Mesenchymal stem cell (in vitro differentiated cells and primary cell): ENCODE results near the gene ACTN4.
A peak's percentile ranks its signal among the peaks of the same experiment; 100 is the strongest.

ENCODE experiments used
- DNase-seq: peaks from one replicate; pipeline ENCODE4 v3.0.0-alpha.2; 2013
- H2AFZ ChIP-seq: one replicate; pipeline ENCODE4 v1.6.1; 2013; ENCODE audit warnings: low read depth, mild to moderate bottlenecking, control low read depth, inconsistent platforms, low read length, moderate library complexity
- H2AK5ac ChIP-seq: 2 replicates; pipeline ENCODE4 v1.6.1; 2013; ENCODE audit warnings: low read length, moderate library complexity, mild to moderate bottlenecking, inconsistent platforms; ENCODE audit not compliant: severe bottlenecking
- H2BK120ac ChIP-seq: one replicate; pipeline ENCODE4 v1.6.1; 2013; ENCODE audit warnings: low read depth, mild to moderate bottlenecking, inconsistent platforms, low read length, moderate library complexity
- H2BK12ac ChIP-seq, 2 experiments: one replicate each; pipeline ENCODE4 v1.6.1; 2013; ENCODE audit warnings: inconsistent platforms in 2 of 2, low read length in 2 of 2, mild to moderate bottlenecking in 2 of 2, moderate library complexity in 2 of 2, control low read depth in 1 of 2
- H2BK15ac ChIP-seq: one replicate; pipeline ENCODE4 v1.6.1; 2013; ENCODE audit warnings: mild to moderate bottlenecking, low read depth, inconsistent platforms; ENCODE audit not compliant: poor library complexity, severe bottlenecking
- H2BK5ac ChIP-seq: 2 replicates; pipeline ENCODE4 v1.6.1; 2013; ENCODE audit warnings: low read depth, mild to moderate bottlenecking, low read length, control low read depth, inconsistent platforms; ENCODE audit not compliant: poor library complexity, severe bottlenecking
- H3K14ac ChIP-seq, 2 experiments: one replicate each; pipeline ENCODE4 v1.6.1; 2013; ENCODE audit warnings: inconsistent platforms in 2 of 2, low read length in 2 of 2, control low read depth in 1 of 2, mild to moderate bottlenecking in 1 of 2, moderate library complexity in 1 of 2
- H3K18ac ChIP-seq, 2 experiments: one replicate each; pipeline ENCODE4 v1.6.1; 2013; ENCODE audit warnings: inconsistent platforms in 2 of 2, low read length in 2 of 2, control low read depth in 1 of 2, low read depth in 1 of 2, mild to moderate bottlenecking in 1 of 2
- H3K23ac ChIP-seq, 2 experiments: one replicate each; pipeline ENCODE4 v1.6.1; 2013; ENCODE audit warnings: inconsistent platforms in 2 of 2, low read length in 2 of 2, mild to moderate bottlenecking in 2 of 2, moderate library complexity in 2 of 2, control low read depth in 1 of 2
- H3K27ac ChIP-seq: 2 replicates; pipeline ENCODE4 v1.5.1; 2013; ENCODE audit warnings: mild to moderate bottlenecking, moderate library complexity, low read length, control low read depth, inconsistent platforms; ENCODE audit not compliant: poor library complexity, severe bottlenecking
- H3K27me3 ChIP-seq, 2 experiments: 2 replicates each; pipeline versions ENCODE4 v1.6.1 to v1.7.0; 2013; ENCODE audit warnings: low read length in 2 of 2, mild to moderate bottlenecking in 2 of 2, moderate library complexity in 2 of 2, control low read depth in 1 of 2, inconsistent platforms in 1 of 2; ENCODE audit not compliant: control insufficient read depth in 1 of 2, insufficient read depth in 1 of 2
- H3K36me3 ChIP-seq, 2 experiments: 2 replicates each; pipeline versions ENCODE4 v1.6.1 to v1.7.0; 2013; ENCODE audit warnings: low read length in 2 of 2, control low read depth in 1 of 2, inconsistent platforms in 1 of 2, low read depth in 1 of 2, mild to moderate bottlenecking in 1 of 2; ENCODE audit not compliant: insufficient read depth in 2 of 2, control insufficient read depth in 1 of 2
- H3K4ac ChIP-seq, 2 experiments: one replicate each; pipeline ENCODE4 v1.6.1; 2013; ENCODE audit warnings: inconsistent platforms in 2 of 2, low read length in 2 of 2, mild to moderate bottlenecking in 2 of 2, moderate library complexity in 2 of 2, control low read depth in 1 of 2, low read depth in 1 of 2
- H3K4me1 ChIP-seq: 2 replicates; pipeline ENCODE4 v1.6.1; 2013; ENCODE audit warnings: low read depth, low read length, control low read depth; ENCODE audit not compliant: control insufficient read depth, insufficient read depth
- H3K4me2 ChIP-seq: 2 replicates; pipeline ENCODE4 v1.6.1; 2013; ENCODE audit warnings: low read length, mild to moderate bottlenecking, inconsistent platforms; ENCODE audit not compliant: poor library complexity, severe bottlenecking
- H3K4me3 ChIP-seq, 2 experiments: 2 replicates each; pipeline versions ENCODE4 v1.5.1 to v1.7.0; 2013; ENCODE audit warnings: low read length in 2 of 2, mild to moderate bottlenecking in 2 of 2, control low read depth in 1 of 2, low read depth in 1 of 2; ENCODE audit not compliant: insufficient read depth in 1 of 2
- H3K79me1 ChIP-seq: replicated peaks from 2 replicates; pipeline ENCODE4 v1.6.1; 2013; ENCODE audit warnings: mild to moderate bottlenecking, control low read depth, low read length, inconsistent platforms; ENCODE audit not compliant: poor library complexity, severe bottlenecking
- H3K9ac ChIP-seq: 2 replicates; pipeline ENCODE4 v1.7.0; 2013; ENCODE audit warnings: mild to moderate bottlenecking, low read length, moderate library complexity
- H3K9me3 ChIP-seq: 2 replicates; pipeline ENCODE4 v1.7.0; 2013; ENCODE audit warnings: mild to moderate bottlenecking, low read length; ENCODE audit not compliant: control insufficient read depth
- H4K8ac ChIP-seq: one replicate; pipeline ENCODE4 v1.6.1; 2013; ENCODE audit warnings: inconsistent platforms, mild to moderate bottlenecking, low read length, moderate library complexity
- H4K91ac ChIP-seq: one replicate; pipeline ENCODE4 v1.6.1; 2013; ENCODE audit warnings: mild to moderate bottlenecking, low read length, inconsistent platforms
- WGBS: methylation state at CpG from one replicate; pipeline ENCODE4 v1.1.7; 2013; ENCODE audit warnings: mixed read lengths; 5-methylcytosine and 5-hydroxymethylcytosine counted together

ACTN4 gene

GRCh38 chr19:38722947-38723605 lies 75.6 kb downstream of the ACTN4 start:
- no peak for DNase-seq
- H2AK5ac ChIP-seq, result no peak overlapping the region
- no peak overlapping the region for H2BK15ac ChIP-seq
- H4K91ac ChIP-seq, result no peak overlapping the region
- H4K8ac ChIP-seq, result no peak overlapping the region
- H2BK12ac ChIP-seq, result no peak overlapping the region
- peaks cover 29% of the 10 kb centered on the region for H3K79me1 ChIP-seq
- WGBS, result 85% methylated on average over 6 of the region's 10 CpGs
- no peaks in the 10 kb centered on the region for H3K9me3 ChIP-seq
- H2BK5ac ChIP-seq, result no peak overlapping the region
- H3K27me3 ChIP-seq, result no peaks in the 10 kb centered on the region
- no peak overlapping the region for H3K4me2 ChIP-seq
- H3K4me1 ChIP-seq, result peaks cover 60% of the 10 kb centered on the region
- H3K4me3 ChIP-seq, result no peak overlapping the region
- peak overlapping the region; percentile 28 for H3K27ac ChIP-seq
- H3K4ac ChIP-seq, result no peak overlapping the region
- H3K36me3 ChIP-seq, result peaks cover 96 to 99% of the 10 kb centered on the region in 2 experiments
- no peak overlapping the region for H2AFZ ChIP-seq
- no peak overlapping the region for H3K14ac ChIP-seq
- no peak overlapping the region for H3K23ac ChIP-seq
- H2BK120ac ChIP-seq, result no peak overlapping the region
- no peak overlapping the region for H3K18ac ChIP-seq
- no peak overlapping the region for H3K9ac ChIP-seq

DNA sequence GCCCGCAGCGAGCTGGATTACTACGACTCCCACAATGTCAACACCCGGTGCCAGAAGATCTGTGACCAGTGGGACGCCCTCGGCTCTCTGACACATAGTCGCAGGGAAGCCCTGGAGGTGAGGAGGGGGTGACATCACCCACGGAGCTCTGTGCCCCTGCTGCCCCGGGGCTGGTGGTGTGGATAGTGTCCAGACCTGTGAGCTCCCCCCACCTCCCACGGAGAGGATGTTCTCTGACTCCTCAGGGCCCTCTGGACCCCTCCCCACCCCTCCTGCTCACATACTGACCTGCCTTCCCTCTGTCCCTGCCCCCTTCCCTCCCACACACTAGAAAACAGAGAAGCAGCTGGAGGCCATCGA lies 76.1 kb downstream of the ACTN4 start:
- no peak overlapping the region for H3K4me3 ChIP-seq

GRCh38 chr19:38723990-38724854 lies 76.8 kb downstream of the ACTN4 start:
- no peak overlapping the region for H2BK120ac ChIP-seq
- DNase-seq, result no peak
- peaks cover 60% of the 10 kb centered on the region for H3K4me1 ChIP-seq
- H3K14ac ChIP-seq, result no peak overlapping the region
- no peak overlapping the region for H4K8ac ChIP-seq
- H3K4ac ChIP-seq, result no peak overlapping the region
- no peak overlapping the region for H3K4me3 ChIP-seq
- no peak overlapping the region for H3K18ac ChIP-seq
- H3K23ac ChIP-seq, result no peak overlapping the region
- H3K4me2 ChIP-seq, result no peak overlapping the region
- H3K9ac ChIP-seq, result no peak overlapping the region
- no peak overlapping the region for H2AK5ac ChIP-seq
- H4K91ac ChIP-seq, result no peak overlapping the region
- H2BK5ac ChIP-seq, result no peak overlapping the region
- H3K27ac ChIP-seq, result no peak overlapping the region
- H3K27me3 ChIP-seq, result no peaks in the 10 kb centered on the region
- H2AFZ ChIP-seq, result no peak overlapping the region
- H3K9me3 ChIP-seq, result no peaks in the 10 kb centered on the region
- WGBS, result 97% methylated on average over 38 of the region's 42 CpGs
- H2BK12ac ChIP-seq, result no peak overlapping the region
- peaks cover 95 to 100% of the 10 kb centered on the region in 2 experiments for H3K36me3 ChIP-seq
- peaks cover 34% of the 10 kb centered on the region for H3K79me1 ChIP-seq
- peak overlapping the region; percentile 20 for H2BK15ac ChIP-seq

More for the DNA sequence above, 76.1 kb downstream of the ACTN4 start:
- Histone ChIP-seq H2BK120ac (no peak overlapping the region), H3K79me1 (peaks cover 30% of the 10 kb centered on the region), H3K9ac (no peak overlapping the region), H3K23ac (no peak overlapping the region), H3K9me3 (no peaks in the 10 kb centered on the region), H3K4ac (no peak overlapping the region), H2AK5ac (no peak overlapping the region), H3K27ac (no peak overlapping the region), H2BK15ac (no peak overlapping the region), H3K27me3 (no peaks in the 10 kb centered on the region), H3K18ac (no peak overlapping the region), H3K4me1 (peaks cover 62% of the 10 kb centered on the region), H2BK5ac (no peak overlapping the region), H3K36me3 (peaks cover 95 to 100% of the 10 kb centered on the region in 2 experiments), H4K91ac (no peak overlapping the region), H4K8ac (no peak overlapping the region), H3K14ac (no peak overlapping the region), H3K4me2 (no peak overlapping the region), H2AFZ (no peak overlapping the region), H2BK12ac (no peak overlapping the region)
- WGBS, result 58% methylated on average over 10 of the region's 11 CpGs
- DNase-seq, result no peak

- H3K4me3 ChIP-seq, result no peak overlapping the region
- no peak overlapping the region for H4K91ac ChIP-seq
- no peak overlapping the region for H3K23ac ChIP-seq
- H3K14ac ChIP-seq, result no peak overlapping the region
- H3K4ac ChIP-seq, result no peak overlapping the region
- H3K18ac ChIP-seq, result no peak overlapping the region
- H2BK12ac ChIP-seq, result no peak overlapping the region
- H2BK5ac ChIP-seq, result no peak overlapping the region
- no peak overlapping the region for H3K27ac ChIP-seq
- 95% methylated on average over 17 of the region's 21 CpGs for WGBS
- H2AK5ac ChIP-seq, result no peak overlapping the region
- no peak for DNase-seq
- H2BK120ac ChIP-seq, result no peak overlapping the region
- no peaks in the 10 kb centered on the region for H3K9me3 ChIP-seq
- no peak overlapping the region for H2AFZ ChIP-seq
- peaks cover 46% of the 10 kb centered on the region for H3K4me1 ChIP-seq
- H3K36me3 ChIP-seq, result peaks cover 89 to 99% of the 10 kb centered on the region in 2 experiments
- peaks cover 33% of the 10 kb centered on the region for H3K79me1 ChIP-seq
- no peak overlapping the region for H4K8ac ChIP-seq
- no peak overlapping the region for H3K4me2 ChIP-seq
- no peak overlapping the region for H2BK15ac ChIP-seq
- no peaks in the 10 kb centered on the region for H3K27me3 ChIP-seq
- no peak overlapping the region for H3K9ac ChIP-seq
Measured at GRCh38 chr19:38725469-38726283, 78.2 kb downstream of the ACTN4 start.
